Measurements from ENCODE around the gene PSRC1. TPM values are rescaled to one million over a fixed set of nuclear protein-coding genes. Genes with fewer than 3 reads are reported as not detected.

PSRC1 gene
- total and polyA plus RNA-seq, 2 of the 8 experiments (the other 6 are each of a cell fraction or from before 2014, with no cell fraction given), result 56.1 to 67.3 TPM

DNA sequence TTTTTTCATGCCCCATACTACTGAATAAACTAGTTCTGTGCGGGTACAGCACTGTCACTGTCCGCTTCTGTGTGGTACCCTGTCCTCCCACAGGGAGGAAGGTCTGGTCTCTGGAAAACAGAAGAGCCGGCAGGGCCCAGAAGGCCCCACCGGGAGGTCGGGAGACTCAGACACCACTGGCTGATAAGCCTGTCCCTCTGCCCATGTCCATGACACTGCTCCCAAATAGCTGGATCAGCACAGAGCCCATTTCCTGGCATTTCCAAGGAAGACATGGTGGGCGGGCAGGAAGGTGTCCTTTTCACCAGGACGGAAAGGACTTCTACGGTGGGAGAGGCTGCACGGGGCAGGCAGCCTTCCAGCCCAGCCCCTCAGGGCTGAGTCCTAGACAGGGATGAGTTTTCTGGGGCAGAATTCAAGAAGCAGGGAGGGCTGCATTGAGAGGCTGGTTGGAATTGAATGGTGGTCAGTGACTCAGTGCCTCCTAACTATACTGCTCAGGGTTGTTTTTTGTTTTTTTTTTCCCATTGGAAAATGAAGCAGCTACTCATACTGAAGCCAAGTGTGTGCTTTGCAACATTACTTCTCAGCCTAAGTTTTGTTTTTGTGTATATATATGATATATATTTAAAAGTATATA, 7.1 kb downstream of the PSRC1 start (continued):
- TF ChIP-seq RBBP5 (IDR thresholded peaks at IDR 0.05; ENCODE audit: borderline replicate concordance, low read depth, low read length), result no peak
